ES-I3 (cell line): ENCODE data around the gene NSUN2.
"Not testable (repeated sequence)": the region's sequence is repeated elsewhere in the genome, so short reads cannot be mapped to it uniquely, and the experiment has no call there.

Experiments used
- H3K36me3 ChIP-seq: 2 replicates; pipeline ENCODE4 v1.6.1; 2013; ENCODE audit warnings: mild to moderate bottlenecking, low read length, control low read depth, moderate library complexity; ENCODE audit not compliant: insufficient read depth
- H3K4me1 ChIP-seq: 2 replicates; pipeline ENCODE4 v1.6.1; 2013; ENCODE audit warnings: mild to moderate bottlenecking, control low read depth, low read length; ENCODE audit not compliant: insufficient read depth
- H3K9ac ChIP-seq: 2 replicates; pipeline ENCODE4 v1.6.1; 2013; ENCODE audit warnings: low read depth, mild to moderate bottlenecking, low read length, moderate library complexity
- H3K9me3 ChIP-seq: 2 replicates; pipeline ENCODE4 v1.6.1; 2013; ENCODE audit warnings: mild to moderate bottlenecking, low read length, moderate library complexity; ENCODE audit not compliant: control insufficient read depth, insufficient read depth

Gene NSUN2

DNA sequence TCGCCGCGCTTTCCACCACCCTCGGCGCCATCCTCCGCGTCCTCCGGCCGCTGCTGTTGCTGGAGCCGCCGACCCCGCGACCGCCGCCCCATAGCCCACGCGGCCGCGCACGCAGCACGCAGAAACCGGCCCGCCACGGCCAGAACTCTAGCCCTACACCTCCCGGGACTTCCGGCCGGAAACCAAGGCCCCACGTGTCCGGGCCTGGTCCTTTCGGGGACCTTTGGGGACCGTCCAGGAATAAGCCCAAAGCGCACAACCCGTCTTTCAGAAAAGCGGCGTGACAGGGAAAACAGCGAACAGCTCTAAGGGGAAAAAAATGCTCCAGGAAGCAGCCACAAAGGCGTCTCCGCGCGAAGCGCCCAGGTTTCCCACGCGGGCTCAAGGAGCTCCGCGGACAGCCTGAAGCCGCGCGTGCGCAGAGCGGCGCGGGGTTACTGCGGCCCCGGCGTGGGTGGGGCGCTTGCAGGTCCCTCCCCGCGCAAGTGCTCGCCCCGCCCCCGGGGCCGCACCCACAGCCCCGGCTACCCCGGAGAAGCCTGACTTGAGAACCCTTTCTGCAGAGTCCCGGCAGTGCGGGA lies at the start of gene NSUN2, which contains the start of gene SRD5A1:
TSS of gene NSUN2 (minus strand) at position 157 of the 581 bp plus-strand sequence. CDS start at position 92, 65 bp downstream.
TSS of gene SRD5A1 (plus strand) at position 553 of the 581 bp plus-strand sequence. CDS start 137 bp downstream, outside the sequence.
- no peaks in the 10 kb centered on the region for H3K9me3 ChIP-seq
- peaks cover 3% of the 10 kb centered on the region; the same call in 1 of the 2 replicates for H3K4me1 ChIP-seq
- H3K9ac ChIP-seq = peak within 1 kb of the TSS; percentile 70
- peaks cover 15% of the 10 kb centered on the region for H3K36me3 ChIP-seq

- Histone ChIP-seq H3K36me3 (no peaks in the 10 kb centered on the region), H3K4me1 (no peaks in the 10 kb centered on the region), H3K9ac (no peak overlapping the region), H3K9me3 (no peaks in the 10 kb centered on the region)
Observed at GRCh38 chr5:6682239-6682638, 49.4 kb upstream of the NSUN2 start.

- H3K9me3 ChIP-seq = no peaks in the 10 kb centered on the region
- no peaks in the 10 kb centered on the region for H3K36me3 ChIP-seq
- H3K4me1 ChIP-seq = no peaks in the 10 kb centered on the region
- H3K9ac ChIP-seq = no peak overlapping the region
Observed at GRCh38 chr5:6681682-6682081, 48.8 kb upstream of the NSUN2 start.

DNA sequence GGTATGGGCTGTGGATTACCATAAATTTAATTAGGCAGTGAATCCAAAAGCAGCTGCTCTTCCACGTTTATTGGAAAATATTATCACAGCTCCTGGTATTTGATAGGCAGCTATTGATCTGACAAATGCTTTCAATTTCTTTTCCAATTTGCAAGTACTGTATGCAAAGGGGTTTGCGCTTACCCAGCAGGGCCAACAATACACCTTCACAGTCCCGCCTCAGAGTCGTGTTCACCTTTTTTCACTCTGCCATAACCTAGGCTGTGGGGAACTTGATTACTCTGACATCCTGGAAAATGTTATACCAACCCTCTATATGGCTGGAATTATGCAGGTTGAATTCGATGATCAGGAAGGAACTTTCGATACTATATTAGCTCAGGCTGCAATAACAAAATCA lies 48.1 kb upstream of the NSUN2 start:
- H3K9ac ChIP-seq = no peak overlapping the region
- peaks cover 3% of the 10 kb centered on the region; the same call in 1 of the 2 replicates for H3K9me3 ChIP-seq
- no peaks in the 10 kb centered on the region for H3K36me3 ChIP-seq
- H3K4me1 ChIP-seq = no peaks in the 10 kb centered on the region

- Histone ChIP-seq H3K9ac (no peak overlapping the region), H3K9me3 (peaks cover 3% of the 10 kb centered on the region; the same call in 1 of the 2 replicates), H3K4me1 (no peaks in the 10 kb centered on the region), H3K36me3 (no peaks in the 10 kb centered on the region)
Observed at GRCh38 chr5:6678385-6678784, 45.5 kb upstream of the NSUN2 start.

DNA sequence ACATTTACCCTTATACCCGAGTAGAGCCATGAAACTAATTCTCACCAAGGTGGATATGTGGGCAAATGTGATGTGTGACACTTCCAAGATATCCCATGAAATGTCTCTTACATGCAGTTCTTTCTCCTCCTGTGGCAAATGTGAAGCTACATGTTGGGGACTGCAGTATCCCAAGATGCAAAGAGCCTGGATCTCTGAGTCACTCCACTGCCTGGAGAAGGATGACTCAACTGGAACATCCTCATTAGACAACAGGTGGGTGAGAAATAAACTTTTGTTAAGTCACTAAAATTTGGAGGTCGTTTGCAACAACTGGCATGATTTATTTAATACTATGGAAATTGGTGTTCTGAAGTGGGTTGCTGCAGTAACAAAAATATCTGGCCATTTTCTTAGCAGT lies 43.9 kb upstream of the NSUN2 start:
- Histone ChIP-seq H3K9me3 (peaks cover 3% of the 10 kb centered on the region; the same call in 1 of the 2 replicates), H3K36me3 (no peaks in the 10 kb centered on the region), H3K9ac (no peak overlapping the region), H3K4me1 (no peaks in the 10 kb centered on the region)

GRCh38 chr5:6675784-6676491 lies 43.1 kb upstream of the NSUN2 start:
- H3K9ac ChIP-seq = no peak overlapping the region
- peaks cover 3% of the 10 kb centered on the region; the same call in 1 of the 2 replicates for H3K9me3 ChIP-seq
- H3K36me3 ChIP-seq = no peaks in the 10 kb centered on the region
- no peaks in the 10 kb centered on the region for H3K4me1 ChIP-seq

DNA sequence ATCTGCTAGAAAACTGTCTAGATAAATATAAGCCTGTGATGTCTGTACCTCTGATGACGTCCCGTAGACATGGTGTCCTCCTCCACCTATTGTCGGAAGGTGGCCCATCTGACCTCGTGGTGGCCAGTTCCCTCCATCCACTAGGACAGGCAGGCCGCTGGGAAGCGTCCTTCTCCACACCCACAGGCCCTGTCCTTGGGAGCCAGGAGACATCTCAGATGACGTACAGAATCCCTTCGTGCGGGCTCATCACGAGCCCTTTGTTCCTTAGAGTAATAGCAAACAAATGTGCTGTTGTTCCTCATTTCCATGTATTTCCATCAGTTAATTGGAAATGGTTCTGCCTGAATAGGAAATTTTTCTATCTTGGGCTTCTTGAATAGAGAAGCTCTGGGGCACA lies 42.0 kb upstream of the NSUN2 start:
- peaks cover 3% of the 10 kb centered on the region; the same call in 1 of the 2 replicates for H3K9me3 ChIP-seq
- H3K4me1 ChIP-seq = no peaks in the 10 kb centered on the region
- H3K9ac ChIP-seq = no peak overlapping the region
- no peaks in the 10 kb centered on the region for H3K36me3 ChIP-seq

DNA sequence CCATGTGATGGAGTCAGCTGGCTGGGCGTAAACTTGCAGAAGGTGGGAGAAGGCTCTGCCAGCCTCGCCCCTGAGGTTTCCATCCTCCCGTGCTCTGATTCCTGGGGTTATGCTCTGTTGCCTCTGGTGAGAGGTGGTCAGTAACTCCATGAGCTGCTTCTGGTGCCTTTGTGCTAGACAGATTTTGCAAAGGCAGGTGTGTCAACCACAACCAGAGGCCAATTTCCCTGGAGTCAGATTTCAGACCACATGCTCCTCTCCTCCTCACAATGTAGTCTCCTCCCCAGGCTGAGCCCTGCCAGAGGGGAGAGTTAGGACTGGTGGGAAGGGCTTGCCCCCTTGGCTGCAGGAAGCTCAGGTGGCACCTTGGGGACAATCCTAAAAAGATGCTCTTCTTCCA lies 41.6 kb upstream of the NSUN2 start:
- H3K9ac ChIP-seq = no peak overlapping the region
- H3K36me3 ChIP-seq = no peaks in the 10 kb centered on the region
- H3K4me1 ChIP-seq = no peaks in the 10 kb centered on the region
- peaks cover 3% of the 10 kb centered on the region; the same call in 1 of the 2 replicates for H3K9me3 ChIP-seq

DNA sequence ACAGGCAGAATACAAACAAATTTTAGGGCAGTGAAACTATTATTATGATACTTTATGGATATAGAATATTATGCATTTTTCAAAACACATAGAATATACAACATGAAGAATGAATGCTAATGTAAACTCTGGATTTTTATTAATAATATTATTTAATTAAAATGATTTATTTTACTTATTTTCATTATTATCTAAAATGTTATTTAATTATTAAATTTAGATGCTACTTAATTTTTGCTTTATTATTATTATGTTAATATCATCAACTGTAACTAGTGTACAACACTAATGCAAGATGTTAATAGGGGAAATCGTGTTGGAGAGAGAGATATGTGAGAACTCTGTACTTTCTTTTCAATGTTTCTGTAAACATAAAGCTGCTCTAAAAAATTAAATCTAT lies 41.1 kb upstream of the NSUN2 start:
- Histone ChIP-seq H3K36me3 (no peaks in the 10 kb centered on the region), H3K4me1 (no peaks in the 10 kb centered on the region), H3K9ac (no peak overlapping the region), H3K9me3 (peaks cover 3% of the 10 kb centered on the region; the same call in 1 of the 2 replicates)

- Histone ChIP-seq H3K36me3 (no peaks in the 10 kb centered on the region), H3K4me1 (no peaks in the 10 kb centered on the region), H3K9me3 (peaks cover 3% of the 10 kb centered on the region; the same call in 1 of the 2 replicates), H3K9ac (no peak overlapping the region)
Observed at GRCh38 chr5:6673031-6673430, 40.2 kb upstream of the NSUN2 start.

DNA sequence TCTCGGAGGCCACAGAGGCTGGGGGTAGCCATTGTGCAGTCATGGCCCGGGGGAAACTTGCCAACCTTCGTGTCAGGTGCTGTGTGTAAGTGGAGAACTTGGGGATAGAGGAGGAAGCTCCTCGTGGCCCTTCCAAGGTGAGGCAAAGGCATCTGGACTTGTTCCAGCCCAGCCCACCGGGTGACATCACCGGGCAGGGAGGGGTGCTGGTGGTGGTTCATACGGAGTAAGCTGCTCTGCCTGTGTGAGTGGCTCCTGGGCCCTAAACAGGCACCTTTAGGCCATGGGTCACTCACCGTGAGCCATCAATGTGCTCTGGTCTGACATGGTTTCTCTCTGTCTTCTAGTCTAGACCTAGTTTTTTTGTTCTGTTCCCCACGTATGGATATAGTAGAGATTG lies 35.9 kb upstream of the NSUN2 start:
- not testable (repeated sequence) for H3K4me1 ChIP-seq, H3K36me3 ChIP-seq

DNA sequence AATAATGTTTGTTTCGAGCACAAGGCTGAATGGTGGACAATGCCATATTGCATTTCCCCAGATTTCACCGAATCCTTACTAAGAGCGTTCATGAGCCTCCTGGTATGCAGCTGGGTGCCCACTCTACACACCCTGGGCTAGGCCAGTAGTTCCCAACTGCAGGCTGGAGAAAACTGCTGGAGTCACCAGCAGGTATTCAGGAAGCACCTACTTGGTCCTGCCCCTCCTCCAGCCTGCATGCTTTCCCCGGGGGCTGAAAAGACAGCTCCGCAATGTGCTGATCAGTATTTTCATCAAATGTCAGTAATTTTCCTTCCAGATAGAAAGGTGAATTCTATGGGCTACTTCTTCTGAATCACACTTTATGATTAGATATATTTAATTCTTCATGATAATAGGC lies 34.8 kb upstream of the NSUN2 start:
- peaks cover 7% of the 10 kb centered on the region for H3K4me1 ChIP-seq
- H3K9me3 ChIP-seq = no peaks in the 10 kb centered on the region
- H3K36me3 ChIP-seq = no peaks in the 10 kb centered on the region
- H3K9ac ChIP-seq = no peak overlapping the region

More for the DNA sequence above, 35.9 kb upstream of the NSUN2 start:
- not testable (repeated sequence) for H3K9ac ChIP-seq, H3K9me3 ChIP-seq

GRCh38 chr5:6666762-6667161 lies 33.9 kb upstream of the NSUN2 start:
- H3K36me3 ChIP-seq = no peaks in the 10 kb centered on the region
- no peak overlapping the region for H3K9ac ChIP-seq
- no peaks in the 10 kb centered on the region for H3K9me3 ChIP-seq
- H3K4me1 ChIP-seq = peaks cover 7% of the 10 kb centered on the region

DNA sequence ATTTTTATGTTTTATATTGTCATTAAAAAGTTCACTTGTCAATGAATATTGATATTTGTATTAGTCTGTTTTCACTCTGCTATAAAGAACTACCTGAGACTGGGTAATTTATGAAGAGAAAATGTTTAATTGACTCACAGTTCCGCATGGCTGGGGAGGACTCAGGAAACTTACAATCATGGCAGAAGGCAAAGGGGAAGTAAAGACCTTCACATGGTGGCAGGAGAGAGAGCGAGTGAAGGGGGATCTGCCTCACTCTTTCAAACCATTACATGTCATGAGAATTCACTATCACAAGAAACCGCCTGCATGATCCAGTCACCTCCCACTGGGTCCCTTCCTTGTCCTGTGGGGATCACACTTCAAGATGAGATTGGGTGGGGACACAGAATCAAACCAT lies 27.8 kb upstream of the NSUN2 start:
- H3K4me1 ChIP-seq = no peaks in the 10 kb centered on the region
- H3K36me3 ChIP-seq = peaks cover 12% of the 10 kb centered on the region
- no peaks in the 10 kb centered on the region for H3K9me3 ChIP-seq
- no peak overlapping the region for H3K9ac ChIP-seq
